Peyer's patch (tissue), 4 donors: ENCODE results near the gene NRIP1.

Experiments
- POLR2A ChIP-seq, 2 donors: fragments of 450-650 bp; IDR thresholded peaks; one replicate each; pipeline ENCODE4 v1.5.1; 2017; ENCODE audit warnings: antibody characterized with exemption in 2 of 2, mild to moderate bottlenecking in 2 of 2, moderate library complexity in 2 of 2
- TF ChIP-seq, protein P1 (sequence below), 6 experiments: fragments of 450-650 bp in 4 of 6; fragments of 200-600 bp in 2 of 6; sonication (generic) in 1 of 6; IDR thresholded peaks; one replicate each; pipeline ENCODE4 v1.5.1; 2017 to 2019; ENCODE audit warnings: antibody characterized with exemption in 6 of 6, mild to moderate bottlenecking in 3 of 6, moderate library complexity in 1 of 6

- TF ChIP-seq POLR2A (IDR thresholded peaks at IDR 0.05) = no peak
- TF ChIP-seq, protein P1, sequence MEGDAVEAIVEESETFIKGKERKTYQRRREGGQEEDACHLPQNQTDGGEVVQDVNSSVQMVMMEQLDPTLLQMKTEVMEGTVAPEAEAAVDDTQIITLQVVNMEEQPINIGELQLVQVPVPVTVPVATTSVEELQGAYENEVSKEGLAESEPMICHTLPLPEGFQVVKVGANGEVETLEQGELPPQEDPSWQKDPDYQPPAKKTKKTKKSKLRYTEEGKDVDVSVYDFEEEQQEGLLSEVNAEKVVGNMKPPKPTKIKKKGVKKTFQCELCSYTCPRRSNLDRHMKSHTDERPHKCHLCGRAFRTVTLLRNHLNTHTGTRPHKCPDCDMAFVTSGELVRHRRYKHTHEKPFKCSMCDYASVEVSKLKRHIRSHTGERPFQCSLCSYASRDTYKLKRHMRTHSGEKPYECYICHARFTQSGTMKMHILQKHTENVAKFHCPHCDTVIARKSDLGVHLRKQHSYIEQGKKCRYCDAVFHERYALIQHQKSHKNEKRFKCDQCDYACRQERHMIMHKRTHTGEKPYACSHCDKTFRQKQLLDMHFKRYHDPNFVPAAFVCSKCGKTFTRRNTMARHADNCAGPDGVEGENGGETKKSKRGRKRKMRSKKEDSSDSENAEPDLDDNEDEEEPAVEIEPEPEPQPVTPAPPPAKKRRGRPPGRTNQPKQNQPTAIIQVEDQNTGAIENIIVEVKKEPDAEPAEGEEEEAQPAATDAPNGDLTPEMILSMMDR (IDR thresholded peaks at IDR 0.05) = no peak
Observed at GRCh38 chr21:15011967-15012366, 52.8 kb downstream of the NRIP1 start.
